Activated CD8-positive, alpha-beta memory T cell treated with anti-CD3 and anti-CD28 coated beads for 48 hours (primary cell): ENCODE results near the gene ENPP5.
"Not testable (repeated sequence)": the region's sequence is repeated elsewhere in the genome, so short reads cannot be mapped to it uniquely, and the experiment has no call there.

Experiments
- DNase-seq, 3 experiments: peaks; one replicate each; pipeline ENCODE4 v3.0.0-alpha.2; 2020; ENCODE audit warnings: low read depth in 2 of 3, low spot score in 2 of 3

ENPP5 gene

GRCh38 chr6:46175446-46175845 is 4.7 kb upstream of the ENPP5 start:
- no peak for DNase-seq

GRCh38 chr6:46174904-46175303 is 4.1 kb upstream of the ENPP5 start:
- DNase-seq: no peak

GRCh38 chr6:46172176-46172575 is 1.4 kb upstream of the ENPP5 start:
- DNase-seq: no peak

DNA sequence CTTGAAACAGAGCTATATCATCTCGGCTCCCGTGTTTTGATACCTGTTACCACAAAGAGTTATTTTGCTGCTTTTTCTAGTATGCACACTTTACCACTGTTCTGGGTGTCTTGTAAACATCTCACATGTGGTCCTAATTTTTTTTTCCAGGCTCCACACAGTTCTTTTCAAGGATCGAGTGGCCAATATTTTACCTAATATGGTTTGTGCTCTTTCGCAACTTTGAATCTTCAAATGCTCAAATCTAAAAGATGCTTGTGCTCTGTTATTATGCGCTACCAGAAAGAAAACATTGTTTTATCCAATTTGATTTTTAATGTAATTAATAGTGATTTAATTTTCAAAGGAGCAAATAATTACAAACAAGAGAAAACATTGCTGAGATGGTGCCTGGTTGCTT is 10.7 kb downstream of the ENPP5 start:
- no peak for DNase-seq

GRCh38 chr6:46159229-46159628 is 11.6 kb downstream of the ENPP5 start:
- DNase-seq: no peak

DNA sequence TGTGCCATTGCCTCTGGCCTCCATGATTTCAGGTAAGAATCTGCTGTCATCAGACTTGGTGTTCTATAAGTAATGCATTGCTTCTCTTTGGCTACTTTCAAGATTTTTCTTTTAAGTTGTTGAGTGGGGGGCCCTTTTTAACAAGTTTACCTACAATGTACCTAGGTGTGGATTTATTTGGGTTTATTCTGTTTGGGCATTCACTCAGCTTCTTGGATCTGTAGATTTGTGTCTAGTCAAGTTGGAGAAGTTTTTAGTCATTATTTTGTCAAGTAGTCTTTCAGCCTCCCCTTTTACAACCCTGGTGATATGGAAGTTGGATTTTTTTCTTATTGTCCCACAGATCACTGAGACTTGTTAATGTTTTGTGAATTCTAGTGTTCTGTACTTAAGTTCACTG is 14.1 kb downstream of the ENPP5 start:
- DNase-seq: no peak

- not testable (repeated sequence) for DNase-seq
Observed at GRCh38 chr6:46149066-46149465, 21.7 kb downstream of the ENPP5 start.

DNA sequence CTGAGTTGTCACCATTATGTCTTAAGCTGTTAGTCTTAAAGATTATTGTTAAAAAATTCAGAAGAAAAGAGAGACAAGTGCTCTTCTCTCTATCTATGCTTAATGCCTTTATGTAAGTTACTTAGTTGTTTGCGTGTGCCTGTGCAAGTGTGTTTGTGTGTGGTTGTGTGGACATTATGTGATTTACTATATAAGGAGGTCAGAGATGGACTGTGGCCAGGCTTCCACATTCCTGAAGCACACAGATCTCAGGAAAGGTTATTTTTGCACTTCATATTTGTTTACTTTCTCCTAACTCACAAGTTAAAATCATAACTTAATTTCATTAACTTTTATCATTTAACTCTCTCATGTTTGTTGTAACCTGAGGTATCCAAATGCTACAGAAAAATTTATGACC is 26.5 kb downstream of the ENPP5 start:
- no peak for DNase-seq

DNA sequence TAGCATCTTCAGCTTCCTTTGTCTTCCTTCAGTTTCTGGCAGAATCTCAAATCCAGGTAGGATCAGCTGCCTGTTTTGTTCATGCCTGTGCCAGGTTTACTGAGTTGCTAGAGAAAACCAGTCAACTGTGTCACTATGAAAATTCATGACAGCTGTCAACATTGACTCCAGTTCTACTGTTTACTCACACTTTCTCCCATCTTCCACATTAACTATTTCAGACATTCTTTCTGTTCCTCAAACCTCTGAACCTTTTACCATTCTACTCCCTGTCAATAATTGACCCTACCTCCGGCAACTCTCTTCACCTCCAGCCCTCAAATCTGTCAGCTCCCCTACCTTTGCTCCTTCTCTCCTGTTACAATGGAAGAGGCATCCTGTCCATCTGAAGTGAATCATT is 32.5 kb downstream of the ENPP5 start:
- DNase-seq: no peak

DNA sequence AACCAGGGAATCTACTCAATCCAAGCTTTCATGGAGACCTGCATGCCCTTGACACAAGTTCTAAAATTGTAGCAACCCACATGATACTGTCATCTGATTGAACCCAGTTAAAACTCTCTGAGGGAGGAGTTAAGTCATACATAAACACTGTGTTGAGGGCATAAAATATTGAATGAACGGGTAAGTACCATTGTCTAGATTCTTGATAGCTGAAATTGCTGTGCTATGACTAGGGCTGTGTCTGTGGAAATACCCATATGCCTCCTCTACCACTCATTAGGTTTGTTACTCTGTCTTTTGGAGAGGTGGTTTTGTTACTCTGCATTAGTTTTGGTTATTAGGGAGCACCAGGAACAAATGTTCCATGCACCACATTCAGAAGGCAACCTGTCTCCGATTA is 33.4 kb downstream of the ENPP5 start:
- DNase-seq: no peak

- DNase-seq: no peak
Observed at GRCh38 chr6:46136831-46137230, 33.9 kb downstream of the ENPP5 start.

GRCh38 chr6:46135176-46135575 is 35.6 kb downstream of the ENPP5 start:
- DNase-seq: no peak

DNA sequence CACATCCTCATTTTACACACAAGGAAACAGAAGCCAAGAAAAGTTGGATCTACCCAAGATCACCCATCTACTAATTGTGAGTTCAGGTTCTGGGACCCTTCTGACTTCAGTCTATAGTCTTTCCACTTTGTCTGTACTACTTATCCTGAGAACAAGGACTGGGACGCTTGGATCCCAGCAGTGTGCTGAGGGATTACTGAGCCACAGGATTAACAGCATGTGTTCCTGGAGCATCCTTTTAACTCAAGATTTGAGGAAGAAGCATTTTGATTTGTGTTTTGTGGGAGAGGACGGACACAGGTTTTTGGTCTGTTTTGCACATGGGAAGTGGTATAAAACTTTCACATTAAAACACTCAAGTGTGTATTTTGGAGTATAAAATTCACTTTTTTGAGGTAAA is 36.6 kb downstream of the ENPP5 start:
- no peak for DNase-seq

GRCh38 chr6:46131291-46131690 is 39.5 kb downstream of the ENPP5 start:
- DNase-seq: not testable (repeated sequence)

DNA sequence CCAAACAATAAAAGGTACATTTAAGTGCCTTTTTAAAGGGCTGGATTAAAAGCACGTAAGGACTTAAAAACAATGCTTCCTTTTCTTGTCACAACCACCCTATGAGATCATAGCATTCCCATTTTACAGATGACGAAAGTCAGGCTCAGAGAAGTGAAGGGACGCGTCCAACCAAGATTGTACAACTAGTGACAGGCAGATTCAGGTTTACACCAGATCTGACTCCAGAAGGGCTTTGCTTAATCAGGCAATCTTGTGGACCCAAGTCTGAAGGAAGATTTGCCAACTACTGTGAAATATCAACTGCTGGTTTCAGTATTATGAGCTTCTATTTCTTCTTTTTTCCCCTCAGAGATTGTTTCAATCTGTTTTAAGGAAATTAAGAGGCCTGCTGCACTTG is 40.1 kb downstream of the ENPP5 start:
- no peak for DNase-seq

DNA sequence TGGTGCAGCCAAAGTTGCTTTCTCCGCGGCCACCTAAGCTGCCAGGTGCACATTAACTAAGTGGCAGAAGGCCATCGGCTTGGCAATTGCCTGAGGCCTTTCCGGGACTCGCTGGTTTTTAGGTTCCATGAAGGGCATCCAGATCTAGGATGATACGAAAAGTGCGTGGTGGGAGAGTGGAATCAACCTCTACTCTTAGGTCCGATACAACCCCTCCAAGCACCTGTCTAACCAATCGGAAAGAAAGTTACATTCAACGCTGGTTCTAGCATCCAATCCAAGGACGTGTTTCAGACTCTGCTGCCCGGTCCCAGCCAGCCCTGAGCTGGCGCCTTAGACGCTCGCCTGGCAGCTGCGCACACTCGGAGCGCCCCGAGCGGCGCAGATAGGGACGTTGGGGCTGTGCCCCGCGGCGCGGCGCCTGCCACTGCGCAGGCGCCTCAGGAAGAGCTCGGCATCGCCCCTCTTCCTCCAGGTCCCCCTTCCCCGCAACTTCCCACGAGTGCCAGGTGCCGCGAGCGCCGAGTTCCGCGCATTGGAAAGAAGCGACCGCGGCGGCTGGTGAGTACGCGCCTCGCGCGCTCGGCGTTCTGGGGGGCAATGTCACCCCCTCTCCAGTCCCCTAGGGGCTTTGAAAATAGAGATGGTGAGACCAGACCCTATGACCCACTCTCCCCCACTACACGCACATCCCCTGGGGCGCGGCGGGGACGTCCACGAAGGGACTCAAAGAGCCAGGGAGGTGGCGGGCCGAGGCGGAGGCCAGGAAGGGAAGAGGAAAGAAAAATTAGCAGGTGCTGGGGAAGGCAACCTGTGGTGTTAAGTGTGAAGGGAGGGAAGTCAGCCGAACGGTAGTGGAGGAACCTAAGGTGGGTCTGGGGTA is 40.9 kb downstream of the ENPP5 start, which contains the start of gene ENPP4:
ENPP4 (plus strand) TSS at position 361 of the 883 bp plus-strand sequence. CDS start 9,595 bp downstream, outside the sequence.
- peak; percentile 52 to 90 (median 80) for DNase-seq

DNA sequence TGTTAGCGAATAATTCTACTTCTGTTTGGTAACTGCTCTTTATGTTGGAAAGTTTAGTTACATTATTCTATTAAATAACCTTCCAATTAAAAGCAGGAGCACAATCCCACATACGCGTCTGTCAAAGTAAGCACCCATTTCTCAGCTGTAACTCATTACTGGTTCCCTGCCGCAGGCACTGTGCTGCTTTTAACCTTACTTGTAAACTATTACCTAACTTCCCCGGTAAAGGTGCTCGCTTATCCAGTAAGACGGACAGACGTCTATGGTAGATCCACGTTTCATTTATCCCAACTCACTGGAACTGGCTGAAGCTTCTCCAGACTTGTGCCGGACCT is 41.5 kb downstream of the ENPP5 start:
- no peak for DNase-seq

- no peak for DNase-seq
Observed at GRCh38 chr6:46128476-46128875, 42.3 kb downstream of the ENPP5 start.

- DNase-seq: not testable (repeated sequence)
Observed at GRCh38 chr6:46119679-46120078, 51.1 kb downstream of the ENPP5 start.

DNA sequence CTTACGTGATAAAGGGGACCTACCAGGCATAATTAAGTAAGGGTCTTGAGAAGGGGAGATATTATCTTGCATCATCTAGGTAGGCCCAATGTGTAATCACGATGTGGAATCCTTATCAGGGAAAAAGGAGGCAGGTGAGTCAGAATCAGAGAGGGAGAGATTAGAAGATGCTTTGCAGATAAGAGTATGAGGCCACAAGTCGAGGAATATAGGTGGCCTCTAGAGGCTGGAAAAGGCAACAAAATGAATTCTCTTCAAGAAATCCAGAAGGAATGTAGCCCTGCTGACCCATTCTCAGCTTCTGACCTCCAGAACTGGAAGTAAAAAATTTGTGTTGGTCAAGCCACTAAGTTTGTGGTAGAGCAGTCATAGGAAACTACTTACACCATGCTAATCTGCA is 51.9 kb downstream of the ENPP5 start:
- no peak for DNase-seq

DNA sequence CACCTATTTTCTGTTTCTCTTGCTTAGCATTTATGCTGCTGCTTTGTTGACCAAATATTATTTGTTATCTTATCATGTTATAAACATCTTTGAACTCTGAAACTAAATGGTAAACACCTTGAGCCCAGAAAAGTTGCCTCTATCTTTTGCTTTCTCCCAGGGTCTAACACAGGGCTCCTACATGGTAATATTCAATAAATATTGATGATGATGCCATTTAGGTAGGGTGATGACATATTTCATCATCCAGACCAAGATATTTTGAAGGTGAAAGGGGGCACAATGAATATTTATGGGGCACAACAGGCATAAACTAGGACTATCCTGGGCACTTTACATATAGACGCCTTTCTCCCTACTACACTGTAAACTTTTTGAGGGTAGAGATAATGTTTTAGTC is 52.6 kb downstream of the ENPP5 start:
- no peak for DNase-seq

DNA sequence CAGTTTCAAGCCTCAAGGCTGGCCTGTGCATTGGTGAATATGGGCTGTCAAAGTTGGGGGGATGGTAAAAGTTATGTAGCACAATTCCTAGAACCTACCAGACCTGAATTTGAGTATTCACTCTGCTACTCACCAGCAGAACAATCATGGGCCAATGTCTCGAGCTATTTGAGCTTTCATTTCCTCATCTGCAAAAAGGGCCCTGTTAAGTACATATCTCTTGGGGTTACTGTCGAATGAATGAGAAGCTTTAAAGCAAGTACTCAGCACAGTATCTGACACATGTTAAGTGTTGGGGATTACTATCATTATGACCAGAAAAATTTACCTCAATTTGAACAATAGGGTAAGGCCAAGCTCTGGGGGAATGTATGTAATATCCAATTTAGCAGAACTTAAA is 54.5 kb downstream of the ENPP5 start:
- no peak for DNase-seq

GRCh38 chr6:46115634-46116033 is 55.1 kb downstream of the ENPP5 start:
- DNase-seq: no peak
